Activated T-helper 17 cell treated with anti-CD3 and anti-CD28 coated beads, Interleukin-2, amount 50 U/mL, for 72 hours (primary cell): ENCODE measurements around the gene KLK6. TPM values are rescaled to one million over a fixed set of nuclear protein-coding genes. Genes with fewer than 3 reads are reported as not detected.
"Not testable (repeated sequence)": the region's sequence is repeated elsewhere in the genome, so short reads cannot be mapped to it uniquely, and the experiment has no call there.

Experiments
- ATAC-seq: fragments of 150-1000 bp; cut with Tn5 transposase; replicated peaks from 2 replicates; pipeline ENCODE4 v1.10.0; 2021; ENCODE audit warnings: mild to moderate bottlenecking, moderate library complexity
- H3K27ac Mint-ChIP-seq: one replicate; pipeline ENCODE4 v1.8.0; 2022; ENCODE audit warnings: mixed read lengths
- H3K27me3 Mint-ChIP-seq: one replicate; pipeline ENCODE4 v1.8.0; 2022; ENCODE audit warnings: mixed read lengths
- H3K36me3 Mint-ChIP-seq: one replicate; pipeline ENCODE4 v1.8.0; 2022; ENCODE audit warnings: low read depth, mild to moderate bottlenecking, mixed read lengths
- H3K4me1 Mint-ChIP-seq: one replicate; pipeline ENCODE4 v1.8.0; 2022; ENCODE audit warnings: mixed read lengths
- H3K4me3 Mint-ChIP-seq: one replicate; pipeline ENCODE4 v1.8.0; 2022; ENCODE audit warnings: mild to moderate bottlenecking, mixed read lengths
- H3K9me3 Mint-ChIP-seq: one replicate; pipeline ENCODE4 v1.8.0; 2022; ENCODE audit warnings: mixed read lengths
- total RNA-seq, 2 donors: library from RNA; stranded (reverse); gene quantifications; one replicate each; pipeline ENCODE4 v1.2.3, GENCODE V29; 2022

Gene KLK6
- total RNA-seq, 2 donors from 2014 or later, result not detected

- no peaks in the 10 kb centered on the region for H3K36me3 Mint-ChIP-seq
These were observed 32.7 kb upstream of the KLK6 start for GRCh38 chr19:51002089-51002532.

GRCh38 chr19:51001515-51001914 lies 32.1 kb upstream of the KLK6 start, which contains the start of gene KLK8:
KLK8 (minus strand) TSS chr19:51001604; CDS start chr19:51001167, 437 bp downstream.
- H3K4me1 Mint-ChIP-seq, result no peaks in the 10 kb centered on the region
- peaks cover 49% of the 10 kb centered on the region for H3K27me3 Mint-ChIP-seq
- no peaks in the 10 kb centered on the region for H3K9me3 Mint-ChIP-seq
- no peak within 1 kb of the TSS for H3K27ac Mint-ChIP-seq
- H3K36me3 Mint-ChIP-seq, result no peaks in the 10 kb centered on the region
- no peak within 1 kb of the TSS for H3K4me3 Mint-ChIP-seq
- ATAC-seq, result no peak

More at GRCh38 chr19:51002089-51002532, 32.7 kb upstream of the KLK6 start:
- Mint-ChIP-seq H3K27ac (no peak overlapping the region), H3K9me3 (no peaks in the 10 kb centered on the region), H3K4me3 (no peak overlapping the region), H3K27me3 (peaks cover 46% of the 10 kb centered on the region), H3K4me1 (no peaks in the 10 kb centered on the region)
- ATAC-seq, result no peak

GRCh38 chr19:51000981-51001380 lies 31.6 kb upstream of the KLK6 start:
- H3K9me3 Mint-ChIP-seq, result no peaks in the 10 kb centered on the region
- H3K4me3 Mint-ChIP-seq, result no peak overlapping the region
- no peaks in the 10 kb centered on the region for H3K36me3 Mint-ChIP-seq
- H3K27me3 Mint-ChIP-seq, result peaks cover 45% of the 10 kb centered on the region
- H3K27ac Mint-ChIP-seq, result no peak overlapping the region
- no peak for ATAC-seq
- no peaks in the 10 kb centered on the region for H3K4me1 Mint-ChIP-seq

- ATAC-seq, result no peak
- H3K9me3 Mint-ChIP-seq, result no peaks in the 10 kb centered on the region
These were observed 31.0 kb upstream of the KLK6 start for GRCh38 chr19:51000426-51000825.

GRCh38 chr19:50998686-50999085 lies 29.3 kb upstream of the KLK6 start:
- H3K36me3 Mint-ChIP-seq, result no peaks in the 10 kb centered on the region
- H3K4me3 Mint-ChIP-seq, result no peak overlapping the region
- no peaks in the 10 kb centered on the region for H3K9me3 Mint-ChIP-seq
- peaks cover 36% of the 10 kb centered on the region for H3K27me3 Mint-ChIP-seq
- ATAC-seq, result no peak
- no peaks in the 10 kb centered on the region for H3K4me1 Mint-ChIP-seq
- no peak overlapping the region for H3K27ac Mint-ChIP-seq

More at GRCh38 chr19:51000426-51000825, 31.0 kb upstream of the KLK6 start:
- no peaks in the 10 kb centered on the region for H3K36me3 Mint-ChIP-seq
- peaks cover 44% of the 10 kb centered on the region for H3K27me3 Mint-ChIP-seq
- H3K27ac Mint-ChIP-seq, result no peak overlapping the region
- no peak overlapping the region for H3K4me3 Mint-ChIP-seq
- H3K4me1 Mint-ChIP-seq, result no peaks in the 10 kb centered on the region

- Mint-ChIP-seq H3K36me3 (no peaks in the 10 kb centered on the region), H3K27me3 (peaks cover 35% of the 10 kb centered on the region), H3K9me3 (no peaks in the 10 kb centered on the region), H3K4me3 (no peak overlapping the region), H3K27ac (no peak overlapping the region), H3K4me1 (no peaks in the 10 kb centered on the region)
- ATAC-seq, result no peak
These were observed 28.7 kb upstream of the KLK6 start for GRCh38 chr19:50998061-50998460.

- Mint-ChIP-seq H3K27ac (no peak overlapping the region), H3K4me1 (no peaks in the 10 kb centered on the region), H3K4me3 (no peak overlapping the region), H3K36me3 (no peaks in the 10 kb centered on the region), H3K9me3 (no peaks in the 10 kb centered on the region), H3K27me3 (peaks cover 32% of the 10 kb centered on the region)
- ATAC-seq, result no peak
These were observed 24.7 kb upstream of the KLK6 start for GRCh38 chr19:50994129-50994528.

GRCh38 chr19:50992666-50993035 lies 23.3 kb upstream of the KLK6 start:
- Mint-ChIP-seq H3K4me3 (no peak overlapping the region), H3K27ac (no peak overlapping the region), H3K27me3 (peaks cover 26% of the 10 kb centered on the region), H3K9me3 (no peaks in the 10 kb centered on the region), H3K4me1 (no peaks in the 10 kb centered on the region), H3K36me3 (no peaks in the 10 kb centered on the region)
- no peak for ATAC-seq

- H3K9me3 Mint-ChIP-seq, H3K4me3 Mint-ChIP-seq, H3K4me1 Mint-ChIP-seq, ATAC-seq, H3K36me3 Mint-ChIP-seq, H3K27ac Mint-ChIP-seq: not testable (repeated sequence)
- peaks cover 32% of the 10 kb centered on the region for H3K27me3 Mint-ChIP-seq
These were observed 15.0 kb upstream of the KLK6 start for GRCh38 chr19:50984416-50984815.

- Mint-ChIP-seq H3K36me3 (no peaks in the 10 kb centered on the region), H3K27ac (no peak within 1 kb of the TSS), H3K27me3 (peaks cover 30% of the 10 kb centered on the region), H3K4me3 (no peak within 1 kb of the TSS), H3K9me3 (no peaks in the 10 kb centered on the region), H3K4me1 (no peaks in the 10 kb centered on the region)
- no peak for ATAC-seq
These were observed 14.4 kb upstream of the KLK6 start, which contains the start of gene KLK7 for GRCh38 chr19:50983625-50984292. KLK7 (minus strand) TSS chr19:50983917; CDS start chr19:50982399, 1,518 bp downstream.

GRCh38 chr19:50982186-50982585 lies 12.8 kb upstream of the KLK6 start:
- ATAC-seq, result no peak
- Mint-ChIP-seq H3K9me3 (no peaks in the 10 kb centered on the region), H3K4me3 (no peak overlapping the region), H3K36me3 (no peaks in the 10 kb centered on the region), H3K27ac (no peak overlapping the region), H3K4me1 (no peaks in the 10 kb centered on the region), H3K27me3 (peaks cover 38% of the 10 kb centered on the region)

- Mint-ChIP-seq H3K9me3 (no peaks in the 10 kb centered on the region), H3K36me3 (no peaks in the 10 kb centered on the region), H3K27me3 (peaks cover 41% of the 10 kb centered on the region), H3K4me3 (no peak overlapping the region), H3K27ac (no peak overlapping the region), H3K4me1 (no peaks in the 10 kb centered on the region)
- no peak for ATAC-seq
These were observed 12.3 kb upstream of the KLK6 start for GRCh38 chr19:50981587-50982146.

- no peak overlapping the region for H3K4me3 Mint-ChIP-seq
- no peaks in the 10 kb centered on the region for H3K36me3 Mint-ChIP-seq
- H3K9me3 Mint-ChIP-seq, result no peaks in the 10 kb centered on the region
- H3K27me3 Mint-ChIP-seq, result peaks cover 49% of the 10 kb centered on the region
- no peak for ATAC-seq
- no peaks in the 10 kb centered on the region for H3K4me1 Mint-ChIP-seq
- H3K27ac Mint-ChIP-seq, result no peak overlapping the region
These were observed 10.8 kb upstream of the KLK6 start for GRCh38 chr19:50980208-50980607.

GRCh38 chr19:50979758-50980157 lies 10.4 kb upstream of the KLK6 start:
- Mint-ChIP-seq H3K27me3 (peaks cover 49% of the 10 kb centered on the region), H3K4me3 (no peak overlapping the region), H3K36me3 (no peaks in the 10 kb centered on the region), H3K4me1 (no peaks in the 10 kb centered on the region), H3K27ac (no peak overlapping the region), H3K9me3 (no peaks in the 10 kb centered on the region)
- no peak for ATAC-seq

GRCh38 chr19:50978772-50979390 lies 9.5 kb upstream of the KLK6 start:
- Mint-ChIP-seq H3K4me3 (no peak overlapping the region), H3K36me3 (no peaks in the 10 kb centered on the region), H3K27me3 (peaks cover 50% of the 10 kb centered on the region), H3K27ac (no peak overlapping the region), H3K4me1 (no peaks in the 10 kb centered on the region), H3K9me3 (no peaks in the 10 kb centered on the region)
- no peak for ATAC-seq
